ENCODE data around the gene TXNL1.

The TXNL1 gene

DNA sequence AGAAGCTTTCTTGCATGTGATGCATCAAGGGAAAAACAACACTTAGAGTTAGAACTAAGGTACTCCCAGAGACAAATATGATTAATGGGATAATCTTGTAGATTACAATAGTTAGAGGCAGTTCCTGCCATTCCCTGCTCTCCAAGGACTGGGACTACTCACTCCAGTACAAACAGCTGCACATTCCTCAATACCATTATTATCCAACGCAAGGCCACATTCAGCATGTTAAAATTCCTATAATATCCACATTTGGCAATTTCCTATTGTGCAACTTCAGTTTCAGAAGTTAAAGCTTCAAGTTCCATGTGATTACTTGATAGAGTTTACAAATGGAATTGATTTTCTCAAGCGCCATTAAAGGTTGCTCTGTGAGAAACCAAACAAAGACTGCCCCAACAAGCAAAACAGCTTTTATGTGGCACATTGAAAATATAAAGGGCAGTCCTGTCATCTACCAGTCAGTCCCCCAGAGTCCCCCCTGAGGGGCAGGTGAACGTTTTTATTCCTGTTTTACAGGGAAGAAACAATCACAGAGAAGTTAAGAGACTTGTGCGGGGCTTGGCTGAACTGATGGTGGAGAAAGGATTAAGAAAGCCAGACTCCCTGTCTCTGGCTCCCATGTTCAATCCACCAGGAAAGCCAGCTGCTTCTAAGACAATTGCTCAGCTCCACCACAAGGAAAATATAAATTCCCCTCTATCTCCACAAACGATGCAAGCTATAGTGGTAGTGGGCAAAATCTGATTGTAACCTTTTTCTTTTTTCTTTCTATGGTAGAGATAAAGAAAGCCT, 72.6 kb downstream of the TXNL1 start:
- DNase-seq, result peak; percentile 96

DNA sequence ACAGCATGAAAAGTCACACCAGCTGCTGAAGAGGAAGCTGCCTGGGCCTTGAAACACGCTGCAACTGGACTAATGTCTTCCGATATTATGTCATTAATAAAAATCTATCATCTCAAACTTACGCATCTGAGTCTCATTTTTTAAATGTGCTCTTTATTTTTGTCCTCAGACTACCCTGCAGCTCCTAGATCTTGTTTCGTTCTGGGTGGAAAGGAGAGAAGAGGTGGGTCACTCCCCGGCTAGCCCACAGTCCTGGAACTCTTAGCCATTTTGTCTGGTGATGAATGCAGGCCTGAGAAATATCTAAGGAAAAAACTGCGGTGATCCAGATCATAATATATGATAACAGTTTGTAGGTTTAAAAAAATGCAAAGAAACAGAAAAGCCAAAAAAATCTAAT, 73.3 kb downstream of the TXNL1 start:
- no peak for DNase-seq

DNA sequence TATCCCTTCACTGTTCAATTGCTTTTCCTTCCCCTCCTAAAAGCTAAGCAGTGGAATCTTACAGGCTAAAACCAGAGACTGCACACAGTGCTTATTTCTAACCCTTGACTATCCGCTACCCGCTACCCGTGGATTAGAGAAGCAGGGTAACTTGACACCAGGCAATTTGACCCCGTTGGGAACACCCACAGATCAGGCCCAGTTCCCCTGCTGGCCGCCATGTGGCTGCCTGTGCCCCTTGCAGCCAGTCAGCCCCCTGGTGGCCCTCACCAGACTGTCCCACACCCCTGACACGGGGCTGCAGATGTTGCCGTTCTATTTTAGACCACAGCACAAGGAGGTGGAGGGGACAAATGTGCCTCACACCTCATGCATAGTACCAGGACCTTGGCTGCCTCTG, 74.8 kb downstream of the TXNL1 start:
- peak; percentile 38 for DNase-seq

DNA sequence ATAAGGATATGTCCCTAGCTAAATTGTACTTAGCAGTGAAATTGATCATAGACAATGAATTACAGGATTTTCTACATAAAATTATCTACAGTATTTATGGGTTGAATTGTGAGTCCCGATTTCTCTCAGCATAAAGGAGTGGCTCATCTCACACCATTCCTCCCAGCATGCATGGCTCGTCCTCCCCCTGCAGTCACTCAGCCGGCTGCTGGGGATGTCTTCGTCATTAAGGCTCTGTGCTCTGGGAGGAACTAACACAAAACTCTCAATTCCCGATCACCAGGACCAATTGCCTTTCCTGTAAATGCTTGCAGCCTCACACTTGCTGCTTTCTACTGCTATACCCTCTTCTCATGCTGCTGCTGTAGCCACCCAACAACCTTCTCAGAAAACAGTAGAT, 75.9 kb downstream of the TXNL1 start:
- no peak for DNase-seq

DNA sequence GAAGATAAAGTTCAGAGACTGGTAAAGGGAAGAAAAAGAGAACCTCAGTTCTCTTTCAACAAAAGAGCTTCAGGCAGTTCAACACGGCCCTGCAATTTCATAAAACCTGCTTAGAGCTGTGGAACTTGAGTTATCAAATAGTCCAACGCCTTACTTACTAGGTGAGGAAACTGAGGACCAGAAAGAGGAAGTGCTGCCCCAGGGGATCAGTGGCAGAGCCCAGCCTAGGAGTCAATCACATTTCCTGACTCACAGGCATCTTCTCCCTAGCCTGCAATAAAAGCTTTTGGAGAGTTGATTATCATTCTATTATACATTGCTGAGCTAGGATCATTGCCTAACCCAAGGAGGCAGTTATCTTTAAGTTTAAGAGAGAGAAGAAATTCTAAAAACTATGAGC, 77.4 kb downstream of the TXNL1 start:
- DNase-seq, result no peak

DNA sequence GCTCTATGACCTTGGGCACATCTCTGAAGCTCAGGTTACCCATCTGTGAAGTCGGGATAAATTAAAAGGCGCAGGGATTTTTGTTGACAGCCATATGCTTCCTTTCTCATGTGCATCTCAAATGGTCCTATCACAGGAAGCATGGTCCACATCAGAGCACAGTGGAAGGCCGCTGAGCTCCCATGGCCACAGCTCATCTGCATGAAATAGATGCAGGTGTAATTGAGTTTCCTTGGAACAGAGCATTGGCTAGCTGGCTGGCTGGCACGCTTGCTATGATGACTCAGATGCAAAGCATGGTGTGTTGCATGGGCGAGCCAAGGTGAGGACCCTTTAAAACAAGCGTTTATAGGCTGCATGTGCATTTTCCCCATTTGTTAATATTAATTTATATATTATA, 79.3 kb downstream of the TXNL1 start:
- no peak for DNase-seq

DNA sequence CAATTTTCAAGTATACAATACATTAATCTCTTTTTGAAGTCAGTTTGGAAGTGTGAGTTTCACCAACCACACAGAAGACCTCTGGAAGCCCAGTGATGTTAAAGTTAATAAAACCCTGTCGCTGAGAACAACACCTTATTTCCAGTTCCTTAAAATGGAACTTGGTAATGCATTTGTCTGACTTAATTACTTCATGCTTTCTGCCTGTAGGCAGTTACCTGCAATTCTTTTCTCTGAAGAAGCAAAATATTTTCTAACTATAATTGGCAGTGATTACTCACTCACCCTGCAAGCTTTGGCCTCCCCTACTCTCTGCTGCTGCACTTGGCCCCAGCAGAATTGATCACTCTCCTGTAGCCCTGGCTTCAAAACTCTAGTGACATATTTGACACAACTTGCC, 81.5 kb downstream of the TXNL1 start:
- DNase-seq, result no peak

DNA sequence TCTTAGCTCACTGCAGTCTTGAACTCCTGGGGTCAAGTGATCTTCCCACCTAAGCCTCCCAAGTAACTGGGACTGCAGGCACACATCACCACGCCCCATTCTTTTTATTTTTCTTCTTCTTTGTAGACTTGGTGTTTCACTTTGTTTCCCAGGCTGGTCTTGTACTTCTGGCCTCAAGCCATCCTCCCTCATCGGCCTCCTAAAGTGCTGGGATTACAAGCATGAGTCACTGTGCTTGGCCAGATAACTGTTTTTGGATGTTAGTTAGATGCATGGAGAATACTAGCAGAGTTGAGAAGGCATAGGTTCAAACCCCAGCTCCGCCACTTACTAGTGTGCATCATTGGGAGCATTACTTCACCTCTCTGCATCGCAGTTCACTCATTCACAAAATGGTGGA, 88.3 kb downstream of the TXNL1 start:
- DNase-seq, result no peak

Measured in fibroblast of skin of right biceps (primary cell).